MM.1S (cell line): ENCODE data around the gene RPAP3.

ENCODE experiments used
- CTCF ChIP-seq: fragments of 300-600 bp; sonication (generic); IDR thresholded peaks from 2 replicates; pipeline ENCODE4 v1.5.1; 2016; ENCODE audit warnings: antibody characterized with exemption, low read length, mixed read lengths
- EZH2 ChIP-seq: fragments of 300-600 bp; sonication (generic); optimal IDR thresholded peaks from 2 replicates; pipeline ENCODE3; 2017; ENCODE audit warnings: low read depth, mild to moderate bottlenecking, antibody characterized with exemption, low read length, mixed read lengths
- EZH2phosphoT487 ChIP-seq: fragments of 300-600 bp; sonication (generic); IDR thresholded peaks from 2 replicates; pipeline ENCODE4 v1.6.1; 2018; ENCODE audit warnings: antibody characterized with exemption, low read length

- no peak for TF ChIP-seq EZH2phosphoT487
- no peak for TF ChIP-seq CTCF
- TF ChIP-seq EZH2: no peak
Observed at GRCh38 chr12:47754881-47755280, 49.1 kb upstream of the RPAP3 start.
